ENCODE results near the gene MORN1.

Gene MORN1

GRCh38 chr1:2372551-2373490, 18.5 kb downstream of the MORN1 start:
- DNase-seq, result no peak

GRCh38 chr1:2368053-2368744, 23.2 kb downstream of the MORN1 start:
- no peak for DNase-seq

GRCh38 chr1:2363847-2364513, 27.4 kb downstream of the MORN1 start:
- no peak for DNase-seq

- no peak for DNase-seq
Observed at GRCh38 chr1:2360588-2361364, 30.6 kb downstream of the MORN1 start.

- DNase-seq, result no peak
Observed at GRCh38 chr1:2358651-2359640, 32.4 kb downstream of the MORN1 start.

- DNase-seq, result no peak
Observed at GRCh38 chr1:2358072-2358471, 33.3 kb downstream of the MORN1 start.

GRCh38 chr1:2356911-2357845, 34.2 kb downstream of the MORN1 start:
- DNase-seq, result no peak

- DNase-seq, result no peak
Observed at GRCh38 chr1:2356401-2356800, 35.0 kb downstream of the MORN1 start.

GRCh38 chr1:2355373-2356261, 35.7 kb downstream of the MORN1 start:
- DNase-seq, result no peak

- DNase-seq, result no peak
Observed at GRCh38 chr1:2354511-2355372, 36.6 kb downstream of the MORN1 start.

- DNase-seq, result no peak
Observed at GRCh38 chr1:2353551-2354438, 37.6 kb downstream of the MORN1 start.

- no peak for DNase-seq
Observed at GRCh38 chr1:2352897-2353550, 38.3 kb downstream of the MORN1 start.

GRCh38 chr1:2352341-2352896, 38.9 kb downstream of the MORN1 start:
- no peak for DNase-seq

GRCh38 chr1:2351723-2352122, 39.6 kb downstream of the MORN1 start:
- DNase-seq, result no peak

- no peak for DNase-seq
Observed at GRCh38 chr1:2350911-2351655, 40.3 kb downstream of the MORN1 start.

GRCh38 chr1:2350501-2350900, 40.9 kb downstream of the MORN1 start:
- no peak for DNase-seq
